Thoracic aorta (tissue), 2 donors: Measurements from ENCODE around the gene RGS14. TPM values are rescaled to one million over a fixed set of nuclear protein-coding genes. Genes with fewer than 3 reads are reported as not detected.

ENCODE experiments used
- ATAC-seq: fragments of 150-250 bp; one replicate; pipeline ENCODE4 v1.8.0; 2017; ENCODE audit warnings: low read depth; ENCODE audit not compliant: insufficient number of reproducible peaks, low FRiP score
- DNase-seq: peaks from one replicate; pipeline ENCODE4 v3.0.0-alpha.2; 2020; ENCODE audit warnings: low spot score
- H3K27ac ChIP-seq, 2 donors: fragments of 200-600 bp; sonication (generic); 1 replicate in 1 of 2; 2 replicates in 1 of 2; pipeline ENCODE4 v1.5.1; 2016; ENCODE audit warnings: mild to moderate bottlenecking in 2 of 2, moderate library complexity in 2 of 2
- H3K27me3 ChIP-seq: fragments of 200-600 bp; sonication (generic); replicated peaks from 2 replicates; pipeline ENCODE4 v1.6.0; 2016; ENCODE audit warnings: mild to moderate bottlenecking; ENCODE audit not compliant: insufficient read depth
- H3K36me3 ChIP-seq: fragments of 200-600 bp; sonication (generic); one replicate; pipeline ENCODE4 v1.5.1; 2016
- H3K4me1 ChIP-seq, 2 donors: fragments of 200-600 bp; sonication (generic); 1 replicate in 1 of 2; 2 replicates in 1 of 2; pipeline versions ENCODE4 v1.5.1 to v1.6.0; 2016; ENCODE audit warnings: low read depth in 2 of 2, mild to moderate bottlenecking in 1 of 2; ENCODE audit not compliant: control insufficient read depth in 1 of 2
- H3K4me3 ChIP-seq: fragments of 200-600 bp; sonication (generic); 2 replicates; pipeline ENCODE4 v1.5.1; 2016; ENCODE audit warnings: mild to moderate bottlenecking
- H3K9me3 ChIP-seq: fragments of 200-600 bp; sonication (generic); 2 replicates; pipeline ENCODE4 v1.5.1; 2016
- total RNA-seq, 2 donors: library from RNA; depleted of rRNA; stranded (reverse); fragments of >200 nt; gene quantifications; one replicate each; pipeline versions ENCODE4 v1.1.0 to v1.2.3, GENCODE V29; 2016
- TF ChIP-seq, protein P1 (sequence below): fragments of 200-600 bp; sonication (generic); IDR thresholded peaks from one replicate; pipeline ENCODE4 v1.5.1; 2019; ENCODE audit warnings: antibody characterized with exemption

Gene RGS14
- total RNA-seq, 2 donors from 2014 or later = 4.9 to 12.6 TPM

GRCh38 chr5:177362610-177363507 lies 5.1 kb downstream of the RGS14 start:
- no peak for DNase-seq
- H3K27ac ChIP-seq = no peak overlapping the region
- H3K9me3 ChIP-seq = no peaks in the 10 kb centered on the region
- TF ChIP-seq, protein P1, sequence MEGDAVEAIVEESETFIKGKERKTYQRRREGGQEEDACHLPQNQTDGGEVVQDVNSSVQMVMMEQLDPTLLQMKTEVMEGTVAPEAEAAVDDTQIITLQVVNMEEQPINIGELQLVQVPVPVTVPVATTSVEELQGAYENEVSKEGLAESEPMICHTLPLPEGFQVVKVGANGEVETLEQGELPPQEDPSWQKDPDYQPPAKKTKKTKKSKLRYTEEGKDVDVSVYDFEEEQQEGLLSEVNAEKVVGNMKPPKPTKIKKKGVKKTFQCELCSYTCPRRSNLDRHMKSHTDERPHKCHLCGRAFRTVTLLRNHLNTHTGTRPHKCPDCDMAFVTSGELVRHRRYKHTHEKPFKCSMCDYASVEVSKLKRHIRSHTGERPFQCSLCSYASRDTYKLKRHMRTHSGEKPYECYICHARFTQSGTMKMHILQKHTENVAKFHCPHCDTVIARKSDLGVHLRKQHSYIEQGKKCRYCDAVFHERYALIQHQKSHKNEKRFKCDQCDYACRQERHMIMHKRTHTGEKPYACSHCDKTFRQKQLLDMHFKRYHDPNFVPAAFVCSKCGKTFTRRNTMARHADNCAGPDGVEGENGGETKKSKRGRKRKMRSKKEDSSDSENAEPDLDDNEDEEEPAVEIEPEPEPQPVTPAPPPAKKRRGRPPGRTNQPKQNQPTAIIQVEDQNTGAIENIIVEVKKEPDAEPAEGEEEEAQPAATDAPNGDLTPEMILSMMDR = no peak
- no peak for ATAC-seq
- peaks cover 13 to 28% of the 10 kb centered on the region in 2 donors for H3K4me1 ChIP-seq
- peak overlapping the region; percentile 73 for H3K4me3 ChIP-seq
- H3K36me3 ChIP-seq = no peaks in the 10 kb centered on the region
- H3K27me3 ChIP-seq = no peaks in the 10 kb centered on the region

DNA sequence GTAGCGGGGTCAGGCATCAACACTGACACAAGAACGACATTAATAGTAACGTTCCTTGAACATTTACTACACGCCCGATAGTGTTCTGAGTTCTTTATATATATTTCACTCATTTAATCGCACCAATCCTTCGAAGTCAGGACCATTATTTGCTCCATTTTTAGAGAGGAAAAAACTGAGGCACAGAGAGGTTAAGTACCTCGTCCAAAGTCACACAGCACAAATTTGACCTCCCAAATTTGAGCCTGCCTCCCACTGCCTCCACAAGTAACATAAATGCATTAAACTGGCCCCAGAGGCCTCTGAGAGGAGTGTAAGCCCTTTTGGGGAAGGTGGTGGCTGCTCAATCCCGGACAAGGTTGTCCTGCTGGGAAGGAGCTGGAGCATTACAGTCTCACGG lies 5.8 kb downstream of the RGS14 start:
- DNase-seq = no peak
- Histone ChIP-seq H3K4me1 (peaks cover 13 to 32% of the 10 kb centered on the region in 2 donors), H3K27ac (no peak overlapping the region), H3K9me3 (no peaks in the 10 kb centered on the region), H3K27me3 (no peaks in the 10 kb centered on the region), H3K36me3 (no peaks in the 10 kb centered on the region), H3K4me3 (peak overlapping the region; percentile 73)
- no peak for ATAC-seq
- TF ChIP-seq, protein P1 = no peak

GRCh38 chr5:177364159-177364962 lies 6.6 kb downstream of the RGS14 start:
- Histone ChIP-seq H3K4me3 (no peak overlapping the region), H3K36me3 (no peaks in the 10 kb centered on the region), H3K27ac (no peak overlapping the region), H3K27me3 (no peaks in the 10 kb centered on the region), H3K9me3 (no peaks in the 10 kb centered on the region), H3K4me1 (peaks cover 13 to 32% of the 10 kb centered on the region in 2 donors)
- ATAC-seq = no peak
- no peak for DNase-seq
- TF ChIP-seq, protein P1 = no peak

GRCh38 chr5:177365845-177366527 lies 8.3 kb downstream of the RGS14 start:
- DNase-seq = no peak
- TF ChIP-seq, protein P1 = no peak
- no peak for ATAC-seq

More at GRCh38 chr5:177365845-177366527, 8.3 kb downstream of the RGS14 start:
- peaks cover 13 to 32% of the 10 kb centered on the region in 2 donors for H3K4me1 ChIP-seq
- peak overlapping the region; percentile 75 for H3K4me3 ChIP-seq
- H3K36me3 ChIP-seq = no peaks in the 10 kb centered on the region
- H3K27me3 ChIP-seq = no peaks in the 10 kb centered on the region
- H3K9me3 ChIP-seq = no peaks in the 10 kb centered on the region
- peak overlapping the region; percentile 85 to 87 for H3K27ac ChIP-seq
